ENCODE results near the gene LHFPL3.

GRCh38 chr7:104809906-104810305, 481.5 kb downstream of the LHFPL3 start:
- TF ChIP-seq CTCF (IDR thresholded peaks at IDR 0.05) (no peak), POLR2A (IDR thresholded peaks at IDR 0.05) (no peak)

Measured in thyroid gland (tissue), 4 donors.